ENCODE data around the gene STRN. TPM values are rescaled to one million over a fixed set of nuclear protein-coding genes. Genes with fewer than 3 reads are reported as not detected.

STRN gene
- total and polyA plus RNA-seq, 12 donors, result 2.6 to 36.9 (median 18.1) TPM

- Histone ChIP-seq H3K9me3 (replicated peaks in 1 of 3) (no peaks in the 10 kb centered on the region), H3K4me3 (no peak overlapping the region), H3K36me3 (replicated peaks in 1 of 2) (no peaks in the 10 kb centered on the region), H3K27ac (no peak overlapping the region), H3K27me3 (no peaks in the 10 kb centered on the region), H3K4me1 (replicated peaks in 1 of 2) (no peaks in the 10 kb centered on the region)
- no peak for TF ChIP-seq CTCF (IDR thresholded peaks at IDR 0.05)
- no peak for TF ChIP-seq POLR2A (IDR thresholded peaks at IDR 0.05)
- intact Hi-C loops (cut with DNase I), result no loop called here
- DNase-seq, result no peak
- 78 to 88% (median 84%) methylated on average over 3 of the region's 3 CpGs for WGBS, 4 donors
Observed at GRCh38 chr2:36809069-36809445, 157.3 kb downstream of the STRN start.

DNA sequence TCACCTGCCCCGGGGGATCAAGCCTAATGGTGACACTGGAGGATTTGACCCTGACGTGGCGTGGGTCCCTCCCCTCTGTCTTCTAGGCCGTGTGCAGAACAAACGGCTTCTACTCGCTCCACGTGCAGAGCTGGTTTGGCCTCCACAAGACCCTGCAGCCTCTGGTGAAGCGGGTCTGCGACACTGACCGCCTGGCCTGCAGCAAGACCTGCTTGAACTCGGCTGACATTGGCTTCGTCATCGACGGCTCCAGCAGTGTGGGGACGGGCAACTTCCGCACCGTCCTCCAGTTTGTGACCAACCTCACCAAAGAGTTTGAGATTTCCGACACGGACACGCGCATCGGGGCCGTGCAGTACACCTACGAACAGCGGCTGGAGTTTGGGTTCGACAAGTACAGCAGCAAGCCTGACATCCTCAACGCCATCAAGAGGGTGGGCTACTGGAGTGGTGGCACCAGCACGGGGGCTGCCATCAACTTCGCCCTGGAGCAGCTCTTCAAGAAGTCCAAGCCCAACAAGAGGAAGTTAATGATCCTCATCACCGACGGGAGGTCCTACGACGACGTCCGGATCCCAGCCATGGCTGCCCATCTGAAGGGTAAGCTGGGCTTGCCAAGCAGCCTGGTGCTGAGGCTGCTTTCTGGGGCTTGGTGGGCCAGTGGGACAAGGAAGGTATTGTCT, 157.8 kb downstream of the STRN start:
- no peak for TF ChIP-seq CTCF (IDR thresholded peaks at IDR 0.05)
- TF ChIP-seq POLR2A (IDR thresholded peaks at IDR 0.05), result no peak
- H3K4me3 ChIP-seq, result no peak overlapping the region
- H3K4me1 ChIP-seq (replicated peaks in 1 of 2), result no peaks in the 10 kb centered on the region
- no peaks in the 10 kb centered on the region for H3K36me3 ChIP-seq (replicated peaks in 1 of 2)
- no peaks in the 10 kb centered on the region for H3K27me3 ChIP-seq
- no peak for DNase-seq
- H3K9me3 ChIP-seq (replicated peaks in 1 of 3), result no peaks in the 10 kb centered on the region
- no peak overlapping the region for H3K27ac ChIP-seq
- WGBS, 4 donors, result 90 to 95% (median 92%) methylated on average over 10 to 35 of the region's 35 CpGs
- intact Hi-C loops (cut with DNase I), result no loop called here

- WGBS, 4 donors, result 81 to 85% (median 84%) methylated on average over 5 of the region's 5 CpGs
- no peaks in the 10 kb centered on the region for H3K4me1 ChIP-seq (replicated peaks in 1 of 2)
- no peak overlapping the region for H3K4me3 ChIP-seq
- TF ChIP-seq POLR2A (IDR thresholded peaks at IDR 0.05) (no peak), CTCF (IDR thresholded peaks at IDR 0.05) (no peak)
- no peak overlapping the region for H3K27ac ChIP-seq
- intact Hi-C loops (cut with DNase I), result no loop called here
- DNase-seq, result no peak
- H3K27me3 ChIP-seq, result no peaks in the 10 kb centered on the region
- no peaks in the 10 kb centered on the region for H3K9me3 ChIP-seq (replicated peaks in 1 of 3)
- H3K36me3 ChIP-seq (replicated peaks in 1 of 2), result no peaks in the 10 kb centered on the region
Observed at GRCh38 chr2:36807223-36807886, 159.0 kb downstream of the STRN start.

DNA sequence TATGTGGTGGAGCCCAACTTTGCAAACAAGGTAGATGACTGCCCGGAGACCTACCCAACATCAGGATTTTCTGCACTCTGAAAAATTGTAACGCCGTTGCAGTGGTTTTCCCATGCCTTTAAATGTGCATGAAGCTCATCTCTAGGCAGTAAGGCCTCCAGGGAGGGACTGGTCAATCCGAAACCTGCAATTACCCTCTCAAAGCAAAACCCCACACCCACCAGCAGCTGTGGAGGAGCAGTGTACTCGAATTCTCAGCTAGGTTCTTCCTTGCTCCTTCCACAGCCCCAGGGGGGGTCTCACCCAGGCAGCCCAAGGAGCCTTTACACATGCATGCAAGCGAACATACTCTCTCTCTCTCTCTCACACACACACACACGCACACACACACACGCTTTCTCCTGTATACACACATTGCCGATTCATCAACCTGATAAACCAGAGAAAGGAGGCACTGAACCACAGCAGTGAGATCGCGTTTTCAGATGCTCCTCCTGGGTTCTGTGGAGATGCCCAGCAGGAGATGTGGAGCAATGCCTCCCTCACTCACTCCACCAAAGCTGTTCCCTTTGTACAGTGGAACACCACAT, 160.6 kb downstream of the STRN start:
- TF ChIP-seq CTCF (IDR thresholded peaks at IDR 0.05) (no peak), POLR2A (IDR thresholded peaks at IDR 0.05) (no peak)
- H3K27ac ChIP-seq, result no peak overlapping the region
- H3K9me3 ChIP-seq (replicated peaks in 1 of 3), result no peaks in the 10 kb centered on the region
- H3K27me3 ChIP-seq, result no peaks in the 10 kb centered on the region
- no peaks in the 10 kb centered on the region for H3K4me1 ChIP-seq (replicated peaks in 1 of 2)
- DNase-seq, result peak in 1 of 7 donors; percentile 17
- intact Hi-C loops (cut with DNase I), result no loop called here
- 78 to 83% (median 82%) methylated on average over 11 of the region's 11 CpGs for WGBS, 4 donors
- no peaks in the 10 kb centered on the region for H3K36me3 ChIP-seq (replicated peaks in 1 of 2)
- H3K4me3 ChIP-seq, result no peak overlapping the region
